ENCODE results near the gene GPRC5C. TPM values are rescaled to one million over a fixed set of nuclear protein-coding genes. Genes with fewer than 3 reads are reported as not detected.

The GPRC5C gene
- total RNA-seq, 1 donor from 2014 or later, result 61.7 TPM

DNA sequence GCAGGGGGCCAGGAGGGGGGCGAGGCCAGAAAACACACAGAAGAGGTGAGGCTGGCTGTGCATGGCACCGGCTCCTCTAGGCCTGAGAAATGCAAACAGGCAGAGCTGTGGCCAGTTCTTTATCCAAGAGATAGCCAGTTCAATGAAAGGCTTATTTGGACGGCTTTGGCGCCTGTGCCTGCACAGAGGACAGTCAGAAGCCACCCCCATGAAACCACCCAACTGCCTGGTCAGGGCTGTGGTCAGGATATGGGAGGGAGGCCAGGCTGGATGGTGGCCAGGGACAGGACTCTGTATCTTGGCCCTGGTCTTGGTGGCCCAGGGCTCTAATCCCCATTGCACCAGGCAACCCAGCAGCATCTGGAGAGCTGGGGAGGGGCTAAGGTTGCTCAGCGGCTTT is 24.5 kb upstream of the GPRC5C start:
- no peak for DNase-seq (ENCODE audit: low read depth)
- no peak overlapping the region for H3K4me3 ChIP-seq (ENCODE audit: low read depth, low read length)
- TF ChIP-seq, protein P1, sequence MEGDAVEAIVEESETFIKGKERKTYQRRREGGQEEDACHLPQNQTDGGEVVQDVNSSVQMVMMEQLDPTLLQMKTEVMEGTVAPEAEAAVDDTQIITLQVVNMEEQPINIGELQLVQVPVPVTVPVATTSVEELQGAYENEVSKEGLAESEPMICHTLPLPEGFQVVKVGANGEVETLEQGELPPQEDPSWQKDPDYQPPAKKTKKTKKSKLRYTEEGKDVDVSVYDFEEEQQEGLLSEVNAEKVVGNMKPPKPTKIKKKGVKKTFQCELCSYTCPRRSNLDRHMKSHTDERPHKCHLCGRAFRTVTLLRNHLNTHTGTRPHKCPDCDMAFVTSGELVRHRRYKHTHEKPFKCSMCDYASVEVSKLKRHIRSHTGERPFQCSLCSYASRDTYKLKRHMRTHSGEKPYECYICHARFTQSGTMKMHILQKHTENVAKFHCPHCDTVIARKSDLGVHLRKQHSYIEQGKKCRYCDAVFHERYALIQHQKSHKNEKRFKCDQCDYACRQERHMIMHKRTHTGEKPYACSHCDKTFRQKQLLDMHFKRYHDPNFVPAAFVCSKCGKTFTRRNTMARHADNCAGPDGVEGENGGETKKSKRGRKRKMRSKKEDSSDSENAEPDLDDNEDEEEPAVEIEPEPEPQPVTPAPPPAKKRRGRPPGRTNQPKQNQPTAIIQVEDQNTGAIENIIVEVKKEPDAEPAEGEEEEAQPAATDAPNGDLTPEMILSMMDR (conservative IDR thresholded peaks at IDR 0.05; ENCODE audit: low read depth, low read length), result no peak

DNA sequence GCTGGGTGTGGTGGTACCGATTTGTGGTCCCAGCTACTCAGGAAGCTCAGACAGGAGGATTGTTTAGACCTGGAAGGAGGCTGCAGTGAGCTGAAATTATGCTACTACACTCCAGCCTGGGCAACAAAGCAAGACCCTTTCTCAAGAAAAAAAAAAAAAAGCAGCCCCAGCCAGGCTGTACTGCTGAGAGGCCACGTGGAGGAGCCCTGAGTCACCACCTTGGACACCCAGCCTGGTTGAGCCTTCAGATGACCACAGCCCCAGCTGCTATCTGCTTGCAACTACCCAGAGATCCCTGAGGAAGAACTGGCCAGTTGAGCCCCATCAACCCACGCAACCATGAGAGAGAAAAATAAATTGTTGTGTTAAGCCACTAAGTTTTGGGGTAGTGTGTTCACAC is 23.6 kb upstream of the GPRC5C start:
- no peak overlapping the region for H3K4me3 ChIP-seq (ENCODE audit: low read depth, low read length)
- TF ChIP-seq, protein P1 (conservative IDR thresholded peaks at IDR 0.05; ENCODE audit: low read depth, low read length), result peak; percentile 58
- no peak for DNase-seq (ENCODE audit: low read depth)

- DNase-seq (ENCODE audit: low read depth), result no peak
- H3K4me3 ChIP-seq (ENCODE audit: low read depth, low read length), result no peak overlapping the region
These were observed 23.1 kb upstream of the GPRC5C start for GRCh38 chr17:74408815-74409214.

GRCh38 chr17:74410001-74410443 is 21.9 kb upstream of the GPRC5C start:
- TF ChIP-seq, protein P1 (conservative IDR thresholded peaks at IDR 0.05; ENCODE audit: low read depth, low read length), result no peak
- DNase-seq (ENCODE audit: low read depth), result no peak
- no peak overlapping the region for H3K4me3 ChIP-seq (ENCODE audit: low read depth, low read length)

More at GRCh38 chr17:74408815-74409214, 23.1 kb upstream of the GPRC5C start:
- TF ChIP-seq, protein P1 (conservative IDR thresholded peaks at IDR 0.05; ENCODE audit: low read depth, low read length), result no peak

DNA sequence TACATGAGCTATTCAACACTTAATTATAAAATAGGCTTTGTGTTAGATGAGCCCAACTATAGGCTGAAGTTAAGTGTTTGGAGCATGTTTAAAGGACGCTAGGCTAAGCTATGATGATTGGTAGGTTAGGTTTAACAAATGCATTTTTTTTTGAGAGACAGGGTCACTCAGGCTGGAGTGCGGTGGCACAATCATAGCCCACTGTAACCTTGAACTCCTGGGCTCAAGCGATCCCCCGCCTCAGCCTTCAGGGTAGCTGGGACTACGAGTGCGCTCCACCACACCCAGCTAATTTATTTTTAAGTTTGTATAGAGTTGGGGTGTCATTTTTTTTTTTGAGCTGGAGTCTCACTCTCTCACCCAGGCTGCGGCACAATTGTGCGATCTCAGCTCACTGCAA is 19.3 kb upstream of the GPRC5C start:
- TF ChIP-seq, protein P1 (conservative IDR thresholded peaks at IDR 0.05; ENCODE audit: low read depth, low read length), result no peak
- DNase-seq (ENCODE audit: low read depth), result no peak
- H3K4me3 ChIP-seq (ENCODE audit: low read depth, low read length), result no peak overlapping the region

GRCh38 chr17:74413491-74413890 is 18.4 kb upstream of the GPRC5C start:
- TF ChIP-seq, protein P1 (conservative IDR thresholded peaks at IDR 0.05; ENCODE audit: low read depth, low read length), result no peak
- DNase-seq (ENCODE audit: low read depth), result no peak
- H3K4me3 ChIP-seq (ENCODE audit: low read depth, low read length), result no peak overlapping the region

- TF ChIP-seq, protein P1 (conservative IDR thresholded peaks at IDR 0.05; ENCODE audit: low read depth, low read length), result no peak
These were observed 17.4 kb upstream of the GPRC5C start for GRCh38 chr17:74414510-74414909.

More at GRCh38 chr17:74414510-74414909, 17.4 kb upstream of the GPRC5C start:
- DNase-seq (ENCODE audit: low read depth), result no peak
- H3K4me3 ChIP-seq (ENCODE audit: low read depth, low read length), result no peak overlapping the region

Data from epithelial cell of proximal tubule (primary cell).